ENCODE results near the gene CLDN2.

CLDN2 gene

GRCh38 chrX:106899841-106900240 is 20.4 kb upstream of the CLDN2 start:
- Histone ChIP-seq H3K36me3 (ENCODE audit: insufficient read depth, low read length) (no peaks in the 10 kb centered on the region), H3K27ac (ENCODE audit: low read depth, low read length) (no peak overlapping the region), H3K4me3 (ENCODE audit: low read depth, low read length) (no peak overlapping the region), H2AFZ (ENCODE audit: low read length, unreplicated experiment) (no peak overlapping the region), H3K27me3 (ENCODE audit: insufficient read depth, low read length) (no peaks in the 10 kb centered on the region), H3K4me1 (ENCODE audit: control insufficient read depth, insufficient read depth, low read length, unreplicated experiment) (peaks cover 36% of the 10 kb centered on the region), H3K79me2 (ENCODE audit: control insufficient read depth, insufficient read depth, low read length, unreplicated experiment) (no peaks in the 10 kb centered on the region)

- peaks cover 21% of the 10 kb centered on the region for H3K4me1 ChIP-seq (ENCODE audit: control insufficient read depth, insufficient read depth, low read length, unreplicated experiment)
- no peak overlapping the region for H2AFZ ChIP-seq (ENCODE audit: low read length, unreplicated experiment)
- no peak overlapping the region for H3K4me3 ChIP-seq (ENCODE audit: low read depth, low read length)
- H3K27ac ChIP-seq (ENCODE audit: low read depth, low read length) = no peak overlapping the region
- no peaks in the 10 kb centered on the region for H3K27me3 ChIP-seq (ENCODE audit: insufficient read depth, low read length)
- H3K79me2 ChIP-seq (ENCODE audit: control insufficient read depth, insufficient read depth, low read length, unreplicated experiment) = no peaks in the 10 kb centered on the region
- H3K36me3 ChIP-seq (ENCODE audit: insufficient read depth, low read length) = no peaks in the 10 kb centered on the region
Measured at GRCh38 chrX:106901341-106901740, 18.9 kb upstream of the CLDN2 start.

- Histone ChIP-seq H3K36me3 (ENCODE audit: insufficient read depth, low read length) (no peaks in the 10 kb centered on the region), H3K27me3 (ENCODE audit: insufficient read depth, low read length) (no peaks in the 10 kb centered on the region), H2AFZ (ENCODE audit: low read length, unreplicated experiment) (no peak overlapping the region), H3K27ac (ENCODE audit: low read depth, low read length) (no peak overlapping the region), H3K4me1 (ENCODE audit: control insufficient read depth, insufficient read depth, low read length, unreplicated experiment) (peaks cover 21% of the 10 kb centered on the region), H3K79me2 (ENCODE audit: control insufficient read depth, insufficient read depth, low read length, unreplicated experiment) (no peaks in the 10 kb centered on the region), H3K4me3 (ENCODE audit: low read depth, low read length) (no peak overlapping the region)
Measured at GRCh38 chrX:106901781-106902219, 18.4 kb upstream of the CLDN2 start.

GRCh38 chrX:106902684-106903083 is 17.5 kb upstream of the CLDN2 start:
- Histone ChIP-seq H3K4me1 (ENCODE audit: control insufficient read depth, insufficient read depth, low read length, unreplicated experiment) (peaks cover 12% of the 10 kb centered on the region), H3K27me3 (ENCODE audit: insufficient read depth, low read length) (no peaks in the 10 kb centered on the region), H3K79me2 (ENCODE audit: control insufficient read depth, insufficient read depth, low read length, unreplicated experiment) (no peaks in the 10 kb centered on the region), H2AFZ (ENCODE audit: low read length, unreplicated experiment) (no peak overlapping the region), H3K4me3 (ENCODE audit: low read depth, low read length) (no peak overlapping the region), H3K27ac (ENCODE audit: low read depth, low read length) (no peak overlapping the region), H3K36me3 (ENCODE audit: insufficient read depth, low read length) (no peaks in the 10 kb centered on the region)

DNA sequence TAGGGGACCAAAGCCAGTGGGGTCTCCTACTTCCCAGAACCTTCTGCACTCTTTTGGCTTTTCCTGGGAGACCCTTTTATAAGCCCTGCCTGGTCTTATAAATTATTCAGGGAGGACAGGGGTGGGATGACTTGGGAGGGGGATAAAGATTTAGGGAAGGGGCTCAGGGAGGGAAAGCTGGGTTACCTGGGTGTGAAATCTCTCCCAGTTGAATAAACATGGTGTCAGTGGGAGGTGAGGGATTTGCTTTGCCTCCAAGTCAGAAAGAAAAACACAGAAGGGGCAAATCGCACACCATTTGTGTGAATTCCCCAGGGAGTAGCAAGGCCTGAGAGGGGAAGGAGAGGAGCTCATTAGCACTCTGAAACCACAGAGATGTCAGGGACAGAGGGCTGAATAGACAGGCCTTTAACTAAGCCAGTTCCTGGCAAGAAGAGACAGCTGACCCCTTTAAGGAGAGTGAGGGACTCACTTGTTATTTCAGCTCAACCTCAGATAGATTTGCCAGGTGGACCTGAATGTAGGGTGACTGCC is 16.8 kb upstream of the CLDN2 start, which contains the start of gene RIPPLY1:
Gene RIPPLY1 (minus strand): TSS at position 51 of the 534 bp plus-strand sequence. CDS start 54 bp downstream, outside the sequence.
- peaks cover 12% of the 10 kb centered on the region for H3K4me1 ChIP-seq (ENCODE audit: control insufficient read depth, insufficient read depth, low read length, unreplicated experiment)
- H3K36me3 ChIP-seq (ENCODE audit: insufficient read depth, low read length) = no peaks in the 10 kb centered on the region
- H3K27ac ChIP-seq (ENCODE audit: low read depth, low read length) = no peak within 1 kb of the TSS
- H3K79me2 ChIP-seq (ENCODE audit: control insufficient read depth, insufficient read depth, low read length, unreplicated experiment) = no peaks in the 10 kb centered on the region
- no peaks in the 10 kb centered on the region for H3K27me3 ChIP-seq (ENCODE audit: insufficient read depth, low read length)
- no peak within 1 kb of the TSS for H3K4me3 ChIP-seq (ENCODE audit: low read depth, low read length)
- no peak within 1 kb of the TSS for H2AFZ ChIP-seq (ENCODE audit: low read length, unreplicated experiment)

- Histone ChIP-seq H3K36me3 (ENCODE audit: insufficient read depth, low read length) (no peaks in the 10 kb centered on the region), H3K4me3 (ENCODE audit: low read depth, low read length) (no peak overlapping the region), H3K4me1 (ENCODE audit: control insufficient read depth, insufficient read depth, low read length, unreplicated experiment) (peaks cover 7% of the 10 kb centered on the region), H2AFZ (ENCODE audit: low read length, unreplicated experiment) (no peak overlapping the region), H3K27ac (ENCODE audit: low read depth, low read length) (no peak overlapping the region), H3K79me2 (ENCODE audit: control insufficient read depth, insufficient read depth, low read length, unreplicated experiment) (no peaks in the 10 kb centered on the region), H3K27me3 (ENCODE audit: insufficient read depth, low read length) (no peaks in the 10 kb centered on the region)
Measured at GRCh38 chrX:106903856-106904528, 16.2 kb upstream of the CLDN2 start.

- Histone ChIP-seq H3K36me3 (ENCODE audit: insufficient read depth, low read length) (no peaks in the 10 kb centered on the region), H3K4me1 (ENCODE audit: control insufficient read depth, insufficient read depth, low read length, unreplicated experiment) (no peaks in the 10 kb centered on the region), H3K4me3 (ENCODE audit: low read depth, low read length) (no peak overlapping the region), H2AFZ (ENCODE audit: low read length, unreplicated experiment) (no peak overlapping the region), H3K27ac (ENCODE audit: low read depth, low read length) (no peak overlapping the region), H3K27me3 (ENCODE audit: insufficient read depth, low read length) (no peaks in the 10 kb centered on the region), H3K79me2 (ENCODE audit: control insufficient read depth, insufficient read depth, low read length, unreplicated experiment) (no peaks in the 10 kb centered on the region)
Measured at GRCh38 chrX:106905064-106905708, 15.0 kb upstream of the CLDN2 start.

- Histone ChIP-seq H2AFZ (ENCODE audit: low read length, unreplicated experiment) (no peak overlapping the region), H3K27me3 (ENCODE audit: insufficient read depth, low read length) (no peaks in the 10 kb centered on the region), H3K36me3 (ENCODE audit: insufficient read depth, low read length) (no peaks in the 10 kb centered on the region), H3K4me3 (ENCODE audit: low read depth, low read length) (no peak overlapping the region), H3K79me2 (ENCODE audit: control insufficient read depth, insufficient read depth, low read length, unreplicated experiment) (no peaks in the 10 kb centered on the region), H3K27ac (ENCODE audit: low read depth, low read length) (no peak overlapping the region), H3K4me1 (ENCODE audit: control insufficient read depth, insufficient read depth, low read length, unreplicated experiment) (no peaks in the 10 kb centered on the region)
Measured at GRCh38 chrX:106906361-106906760, 13.8 kb upstream of the CLDN2 start.

DNA sequence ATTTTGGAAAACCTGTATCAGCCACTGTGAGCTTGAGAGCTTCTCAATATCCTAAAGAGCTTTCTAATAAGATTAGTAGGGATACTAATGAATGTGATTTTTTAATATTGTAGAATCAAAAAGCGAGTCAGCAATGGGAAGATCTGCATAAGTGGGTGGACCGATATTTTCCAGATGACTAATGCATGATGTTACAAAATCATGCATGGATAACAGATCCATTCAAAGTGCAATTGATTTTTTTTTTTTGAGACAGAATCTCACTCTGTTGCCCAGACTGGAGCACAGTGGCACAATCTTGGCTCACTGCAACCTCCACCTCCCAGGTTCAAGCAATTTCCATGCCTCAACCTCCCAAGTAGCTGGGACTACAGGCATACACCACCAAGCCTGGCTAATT is 7.3 kb upstream of the CLDN2 start:
- H2AFZ ChIP-seq (ENCODE audit: low read length, unreplicated experiment) = peak overlapping the region; percentile 56
- H3K79me2 ChIP-seq (ENCODE audit: control insufficient read depth, insufficient read depth, low read length, unreplicated experiment) = no peaks in the 10 kb centered on the region
- H3K27ac ChIP-seq (ENCODE audit: low read depth, low read length) = no peak overlapping the region
- peaks cover 20% of the 10 kb centered on the region for H3K4me1 ChIP-seq (ENCODE audit: control insufficient read depth, insufficient read depth, low read length, unreplicated experiment)
- no peaks in the 10 kb centered on the region for H3K27me3 ChIP-seq (ENCODE audit: insufficient read depth, low read length)
- H3K4me3 ChIP-seq (ENCODE audit: low read depth, low read length) = no peak overlapping the region
- H3K36me3 ChIP-seq (ENCODE audit: insufficient read depth, low read length) = no peaks in the 10 kb centered on the region

DNA sequence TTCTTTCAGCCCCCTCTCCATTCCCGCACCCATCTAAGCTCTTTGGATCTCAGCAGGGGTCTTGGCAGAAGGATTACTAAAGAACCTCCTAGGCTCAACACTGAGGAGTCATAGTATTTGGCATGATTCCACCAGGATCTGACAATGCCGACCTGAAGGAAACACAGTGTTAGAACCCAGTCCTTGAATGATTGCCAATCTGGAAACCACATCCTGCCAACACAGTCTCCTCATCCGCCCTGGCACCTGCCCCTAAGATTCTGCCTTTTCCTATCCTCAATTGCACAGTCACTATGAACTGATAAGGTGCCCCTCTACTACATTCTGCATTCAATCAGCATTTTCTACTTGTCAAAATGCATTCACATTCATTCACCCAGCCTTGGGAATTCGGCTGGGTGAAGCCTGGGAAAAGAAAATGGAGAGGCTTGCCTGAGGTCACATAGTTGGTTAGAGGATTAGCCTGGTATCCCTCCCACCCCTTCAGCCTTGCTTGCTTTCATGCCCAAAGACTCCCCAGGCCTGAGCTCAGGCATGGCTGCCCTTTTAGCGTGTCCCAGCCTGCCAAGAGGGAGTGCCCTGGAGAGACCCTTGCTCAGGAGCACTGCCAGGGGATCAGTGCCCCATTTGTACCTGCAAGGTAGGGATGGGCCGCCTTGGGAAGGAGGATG is 2.2 kb upstream of the CLDN2 start:
- Histone ChIP-seq H3K4me1 (ENCODE audit: control insufficient read depth, insufficient read depth, low read length, unreplicated experiment) (peaks cover 22% of the 10 kb centered on the region), H2AFZ (ENCODE audit: low read length, unreplicated experiment) (no peak overlapping the region), H3K4me3 (ENCODE audit: low read depth, low read length) (no peak overlapping the region), H3K27ac (ENCODE audit: low read depth, low read length) (no peak overlapping the region), H3K79me2 (ENCODE audit: control insufficient read depth, insufficient read depth, low read length, unreplicated experiment) (no peaks in the 10 kb centered on the region), H3K27me3 (ENCODE audit: insufficient read depth, low read length) (no peaks in the 10 kb centered on the region), H3K36me3 (ENCODE audit: insufficient read depth, low read length) (no peaks in the 10 kb centered on the region)

All from ACC112 (cell line).